GM12874 (cell line): ENCODE results near the gene LMO2.

Experiments used
- CTCF ChIP-seq: IDR thresholded peaks from 2 replicates; pipeline ENCODE4 v1.5.1; 2011; ENCODE audit warnings: low read depth, mild to moderate bottlenecking, control low read depth, low read length, moderate library complexity; ENCODE audit not compliant: insufficient read depth

LMO2 gene

GRCh38 chr11:33899400-33900037, 7.6 kb upstream of the LMO2 start:
- TF ChIP-seq CTCF: no peak

- TF ChIP-seq CTCF: no peak
Measured at GRCh38 chr11:33898957-33899356, 7.1 kb upstream of the LMO2 start.

- no peak for TF ChIP-seq CTCF
Measured at GRCh38 chr11:33897761-33898375, 6.0 kb upstream of the LMO2 start.

- no peak for TF ChIP-seq CTCF
Measured at GRCh38 chr11:33896911-33897310, 5.0 kb upstream of the LMO2 start.

- TF ChIP-seq CTCF: no peak
Measured at GRCh38 chr11:33895752-33896137, 3.9 kb upstream of the LMO2 start.

- TF ChIP-seq CTCF: no peak
Measured at GRCh38 chr11:33894398-33894746, 2.5 kb upstream of the LMO2 start.

- no peak for TF ChIP-seq CTCF
Measured at GRCh38 chr11:33893711-33894397, 2.0 kb upstream of the LMO2 start.
